Measurements from ENCODE around the gene USH2A.

USH2A gene

GRCh38 chr1:216422821-216423520 lies at the start of gene USH2A:
Gene USH2A (minus strand): TSS chr1:216423448. CDS start chr1:216422336, 1,112 bp downstream.
- no peak for DNase-seq (ENCODE audit: low spot score)

GRCh38 chr1:216466162-216466801 lies 43.0 kb upstream of the USH2A start:
- no peak for DNase-seq (ENCODE audit: low spot score)

GRCh38 chr1:216464489-216464888 lies 41.2 kb upstream of the USH2A start:
- no peak for DNase-seq (ENCODE audit: low spot score)

- no peak for DNase-seq (ENCODE audit: low spot score)
Measured at GRCh38 chr1:216462066-216462775, 39.0 kb upstream of the USH2A start.

- DNase-seq (ENCODE audit: low spot score): no peak
Measured at GRCh38 chr1:216461466-216461865, 38.2 kb upstream of the USH2A start.

- no peak for DNase-seq (ENCODE audit: low spot score)
Measured at GRCh38 chr1:216459651-216460207, 36.5 kb upstream of the USH2A start.

GRCh38 chr1:216458812-216459211 lies 35.6 kb upstream of the USH2A start:
- DNase-seq (ENCODE audit: low spot score): no peak

GRCh38 chr1:216457356-216457755 lies 34.1 kb upstream of the USH2A start:
- no peak for DNase-seq (ENCODE audit: low spot score)

GRCh38 chr1:216456682-216457081 lies 33.4 kb upstream of the USH2A start:
- DNase-seq (ENCODE audit: low spot score): no peak

- DNase-seq (ENCODE audit: low spot score): no peak
Measured at GRCh38 chr1:216453777-216454176, 30.5 kb upstream of the USH2A start.

GRCh38 chr1:216450227-216450626 lies 27.0 kb upstream of the USH2A start:
- DNase-seq (ENCODE audit: low spot score): no peak

GRCh38 chr1:216448011-216448510 lies 24.8 kb upstream of the USH2A start:
- DNase-seq (ENCODE audit: low spot score): no peak

- DNase-seq (ENCODE audit: low spot score): no peak
Measured at GRCh38 chr1:216437603-216438002, 14.4 kb upstream of the USH2A start.

GRCh38 chr1:216434232-216434631 lies 11.0 kb upstream of the USH2A start:
- no peak for DNase-seq (ENCODE audit: low spot score)

- DNase-seq (ENCODE audit: low spot score): no peak
Measured at GRCh38 chr1:216433175-216433574, 9.9 kb upstream of the USH2A start.

GRCh38 chr1:216430744-216431143 lies 7.5 kb upstream of the USH2A start:
- no peak for DNase-seq (ENCODE audit: low spot score)

- DNase-seq (ENCODE audit: low spot score): no peak
Measured at GRCh38 chr1:216425577-216425976, 2.3 kb upstream of the USH2A start.

- DNase-seq (ENCODE audit: low spot score): no peak
Measured at GRCh38 chr1:216420746-216421145, 2.5 kb downstream of the USH2A start.

GRCh38 chr1:216420263-216420662 lies 3.0 kb downstream of the USH2A start:
- DNase-seq (ENCODE audit: low spot score): no peak

GRCh38 chr1:216416488-216416887 lies 6.8 kb downstream of the USH2A start:
- DNase-seq (ENCODE audit: low spot score): no peak

- no peak for DNase-seq (ENCODE audit: low spot score)
Measured at GRCh38 chr1:216410026-216410425, 13.2 kb downstream of the USH2A start.

GRCh38 chr1:216390956-216391355 lies 32.3 kb downstream of the USH2A start:
- DNase-seq (ENCODE audit: low spot score): no peak

- no peak for DNase-seq (ENCODE audit: low spot score)
Measured at GRCh38 chr1:216389774-216390173, 33.5 kb downstream of the USH2A start.

Measured in putamen (tissue), 1 donor.